Measurements from ENCODE around the gene NTHL1.

The NTHL1 gene

DNA sequence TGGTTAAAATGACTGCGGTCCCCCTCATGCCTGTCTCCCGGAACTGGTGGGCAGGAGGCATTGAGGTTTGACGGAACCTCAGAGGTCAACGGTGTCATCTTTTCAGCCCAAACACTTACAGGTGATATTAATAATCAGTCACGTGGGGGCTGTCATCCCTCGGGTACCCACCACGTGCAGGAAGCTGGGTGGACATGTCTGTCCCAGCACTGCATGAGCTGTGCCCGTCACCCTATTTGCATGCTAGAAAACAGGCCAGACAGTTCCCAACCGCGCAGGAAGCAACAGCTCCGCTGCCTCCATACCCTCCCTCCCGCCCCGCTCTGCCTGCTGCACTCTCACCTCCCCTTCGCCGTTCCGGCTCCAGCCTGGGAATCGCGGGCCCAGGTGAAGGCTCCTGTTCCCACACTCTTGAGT is 56.5 kb downstream of the NTHL1 start:
- DNase-seq: peak; percentile 84

DNA sequence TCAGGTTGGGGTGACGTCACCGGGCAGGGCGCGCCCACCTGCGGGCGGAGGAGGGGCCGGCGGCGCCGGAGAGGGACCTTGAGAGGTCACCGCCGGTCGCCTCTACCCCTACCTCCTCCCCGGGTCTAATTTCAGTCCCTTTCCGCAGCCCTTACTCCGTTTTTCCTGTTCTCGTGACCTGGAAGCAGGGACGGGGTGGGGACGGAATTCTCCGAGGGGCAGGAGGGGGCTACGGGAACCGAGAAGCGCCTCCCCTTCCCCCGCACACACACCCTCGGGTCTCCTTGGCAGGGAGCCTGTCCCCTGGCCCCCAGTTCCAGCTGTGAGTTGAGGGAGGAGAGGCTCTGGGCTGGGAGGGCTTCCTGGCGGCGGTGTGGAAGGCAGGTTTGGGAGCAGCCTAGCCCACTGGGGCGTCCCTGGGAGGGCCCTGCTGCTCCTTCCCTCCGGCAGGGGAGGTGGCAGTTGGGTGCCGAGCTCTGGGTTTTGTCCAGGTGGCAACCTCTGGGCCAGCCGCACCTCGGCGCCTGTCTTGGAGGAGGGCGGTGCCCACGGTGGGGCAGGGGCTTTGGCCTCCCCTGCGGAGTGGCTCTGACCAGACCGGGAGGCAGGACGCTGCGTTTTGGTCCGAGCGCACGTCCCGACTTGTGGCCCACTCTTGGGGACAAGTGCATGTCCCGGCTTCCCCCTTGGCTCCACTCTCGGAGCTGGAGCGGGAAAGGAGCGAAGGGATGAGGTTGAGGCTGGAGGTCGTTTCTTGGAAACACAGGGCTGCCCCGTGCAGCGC is 57.1 kb downstream of the NTHL1 start:
- DNase-seq: peak; percentile 75

DNA sequence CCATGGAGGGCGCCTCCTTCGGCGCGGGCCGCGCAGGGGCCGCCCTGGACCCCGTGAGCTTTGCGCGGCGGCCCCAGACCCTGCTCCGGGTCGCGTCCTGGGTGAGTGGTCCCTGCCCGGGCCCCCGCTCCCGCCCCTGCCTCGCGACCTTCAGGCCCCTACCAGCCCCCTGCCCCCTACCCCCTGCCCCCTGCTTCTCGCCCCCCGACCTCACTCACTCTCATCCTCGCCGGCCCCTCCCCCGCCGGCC is 57.6 kb downstream of the NTHL1 start:
- no peak for DNase-seq
